GM18517 (cell line): Measurements from ENCODE around the gene RPP30.
"Not testable (repeated sequence)": the region's sequence is repeated elsewhere in the genome, so short reads cannot be mapped to it uniquely, and the experiment has no call there.

Experiments
- ATAC-seq: cut with Tn5 transposase; IDR thresholded peaks from one replicate; pipeline ENCODE4 v1.9.1; 2021; ENCODE audit warnings: mild to moderate bottlenecking, moderate library complexity; ENCODE audit not compliant: unreplicated experiment

Gene RPP30

GRCh38 chr10:90937645-90938258 lies 66.0 kb downstream of the RPP30 start:
- ATAC-seq = no peak

DNA sequence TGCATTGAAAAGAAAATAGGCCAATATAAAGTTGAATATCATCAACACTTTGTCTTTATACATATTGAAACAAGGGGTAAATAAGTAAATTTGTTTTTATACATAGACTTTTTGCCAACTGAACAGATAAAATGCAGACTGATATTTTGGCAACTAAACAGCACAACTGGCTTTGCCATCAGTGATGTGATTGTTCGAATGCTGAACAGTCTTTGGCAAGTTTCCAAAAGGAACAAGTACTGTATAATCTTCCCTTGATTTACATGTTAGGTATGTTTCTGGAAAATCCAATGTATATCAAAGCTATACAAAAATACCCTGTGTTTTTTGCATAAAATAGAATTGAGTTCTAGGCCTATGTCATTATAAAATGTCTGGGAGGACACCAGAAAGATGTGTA lies 67.3 kb downstream of the RPP30 start:
- no peak for ATAC-seq

GRCh38 chr10:90939648-90940047 lies 67.9 kb downstream of the RPP30 start:
- ATAC-seq = no peak

GRCh38 chr10:90942980-90943379 lies 71.2 kb downstream of the RPP30 start:
- not testable (repeated sequence) for ATAC-seq

GRCh38 chr10:90944749-90945148 lies 73.0 kb downstream of the RPP30 start:
- no peak for ATAC-seq

- no peak for ATAC-seq
Observed at GRCh38 chr10:90945491-90946070, 73.8 kb downstream of the RPP30 start.

DNA sequence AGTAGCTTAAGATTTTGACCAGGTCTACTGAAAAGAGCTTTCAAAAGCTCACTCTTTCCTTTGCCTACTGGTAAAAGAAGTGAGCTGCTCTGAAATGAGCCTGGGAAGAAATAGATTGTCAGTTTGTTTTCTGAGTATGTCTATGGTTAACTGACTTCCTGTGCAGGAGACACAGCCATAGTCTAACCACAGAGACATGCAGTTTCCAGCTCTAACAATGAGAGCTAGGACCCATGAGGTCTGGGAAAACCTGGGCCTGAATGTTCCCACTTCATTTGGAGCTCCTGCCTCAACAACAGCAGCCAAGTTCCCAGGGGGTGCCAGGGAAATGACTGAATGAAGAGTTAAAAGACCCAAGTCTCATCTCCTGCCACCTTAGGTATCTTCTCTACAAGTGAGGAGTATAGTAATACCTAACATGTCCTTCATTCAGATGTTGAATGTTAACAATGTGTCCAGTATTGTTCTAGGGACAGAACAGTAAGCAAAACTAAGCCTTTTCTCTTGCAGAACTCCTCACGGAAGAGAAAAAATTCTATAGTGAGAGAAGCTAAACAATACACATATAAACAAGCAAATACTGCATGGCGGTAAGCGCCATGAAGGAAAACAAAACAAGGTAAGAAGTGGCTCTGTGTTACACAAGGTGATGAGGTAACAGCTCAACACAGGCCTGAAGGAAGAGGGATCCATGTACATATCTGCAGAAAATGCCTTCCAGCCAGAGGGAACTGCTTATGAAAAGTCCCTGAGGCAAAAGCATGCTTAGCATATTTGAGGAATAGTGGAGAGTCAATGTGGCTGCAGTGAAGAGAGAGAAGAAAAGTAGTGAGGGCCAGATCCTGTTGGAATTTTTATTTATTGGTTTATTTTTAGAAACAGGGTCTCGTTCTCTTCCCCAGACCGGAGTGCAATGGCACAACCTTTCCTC lies 75.5 kb downstream of the RPP30 start:
- no peak for ATAC-seq
